ENCODE measurements around the gene PIK3CB.

The PIK3CB gene

DNA sequence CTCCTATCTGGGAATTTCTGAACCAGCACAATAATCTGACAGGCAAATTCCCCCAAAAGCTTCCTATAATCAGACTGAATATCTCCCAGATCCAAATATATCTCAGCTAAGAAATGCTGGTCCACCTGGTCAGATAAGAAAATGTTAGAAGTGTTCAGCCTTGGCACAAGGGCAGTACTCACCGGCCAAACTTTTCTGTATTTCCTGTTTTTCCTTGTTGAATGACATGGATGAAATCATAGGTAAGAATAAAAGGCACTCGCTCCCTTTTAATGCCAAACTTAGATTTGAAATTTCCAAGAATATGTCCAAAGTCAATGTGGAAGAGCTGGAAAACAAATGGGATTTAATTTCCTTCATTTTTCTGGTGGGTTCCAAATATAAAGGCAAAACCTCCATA is 177.2 kb downstream of the PIK3CB start:
- no peak for DNase-seq (ENCODE audit: low spot score)
- Histone ChIP-seq H3K4me2 (ENCODE audit: insufficient read depth, low read length, poor library complexity, severe bottlenecking) (no peak overlapping the region), H3K4ac (ENCODE audit: low read length) (no peak overlapping the region), H4K91ac (ENCODE audit: low read depth, low read length, poor library complexity) (no peak overlapping the region), H3K4me1 (ENCODE audit: control insufficient read depth in 2 of 2, insufficient read depth in 1 of 2, low read depth in 1 of 2, low read length in 2 of 2) (no peaks in the 10 kb centered on the region), H2BK12ac (ENCODE audit: low read length) (no peak overlapping the region), H3K9me3 (replicated peaks in 1 of 2; ENCODE audit: control insufficient read depth in 2 of 2, insufficient read depth in 1 of 2, low read depth in 1 of 2, low read length in 2 of 2) (no peaks in the 10 kb centered on the region), H2BK120ac (ENCODE audit: low read depth, low read length) (no peak overlapping the region), H2BK5ac (ENCODE audit: low read length) (no peak overlapping the region), H3K27ac (replicated peaks; ENCODE audit: low read length) (no peak overlapping the region), H3K14ac (ENCODE audit: low read length) (no peak overlapping the region), H3K18ac (ENCODE audit: low read length) (no peak overlapping the region), H2AFZ (ENCODE audit: low read length) (no peak overlapping the region), H3K27me3 (ENCODE audit: control insufficient read depth in 3 of 3, insufficient read depth in 3 of 3, low read depth in 1 of 3, low read length in 3 of 3) (no peaks in the 10 kb centered on the region), H3K4me3 (ENCODE audit: low read length in 2 of 2) (no peak overlapping the region), H3K79me1 (ENCODE audit: low read depth, low read length) (no peaks in the 10 kb centered on the region), H3K9ac (ENCODE audit: low read depth, low read length, poor library complexity) (no peak overlapping the region), H3K36me3 (replicated peaks in 1 of 2; ENCODE audit: control insufficient read depth in 2 of 2, insufficient read depth in 2 of 2, low read length in 2 of 2) (peaks cover 6 to 43% of the 10 kb centered on the region in 2 donors), H3K23ac (ENCODE audit: low read depth, low read length, poor library complexity) (no peak overlapping the region), H2BK15ac (ENCODE audit: low read length) (no peak overlapping the region), H4K8ac (ENCODE audit: low read depth, low read length) (no peak overlapping the region), H2AK5ac (ENCODE audit: low read depth, low read length) (no peak overlapping the region)
- no CpG with 5 or more reads among the region's 2 CpGs for WGBS, 2 donors (ENCODE audit: extremely low coverage in 2 of 2, insufficient read length in 2 of 2, insufficient replicate concordance in 1 of 2)

DNA sequence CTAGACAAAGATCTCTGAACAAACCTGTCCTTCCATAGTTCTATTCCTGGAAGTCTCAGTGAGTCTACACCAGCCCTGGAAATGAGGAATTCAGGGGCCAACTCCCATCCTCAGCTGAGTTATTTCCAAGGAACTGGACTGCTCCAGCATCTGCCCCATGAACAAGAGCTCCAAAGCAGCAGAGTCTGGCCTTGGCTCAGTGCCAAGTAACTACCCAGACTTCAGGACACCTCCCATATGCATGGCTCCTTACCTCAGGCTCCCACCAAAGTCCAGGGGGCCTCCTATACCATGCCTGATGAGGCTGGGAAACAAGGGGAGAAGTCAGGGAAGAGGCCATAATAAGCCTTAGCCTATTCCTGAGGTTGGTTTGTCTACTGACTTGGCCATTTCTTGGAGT is 181.2 kb downstream of the PIK3CB start:
- H3K18ac ChIP-seq (ENCODE audit: low read length): no peak overlapping the region

DNA sequence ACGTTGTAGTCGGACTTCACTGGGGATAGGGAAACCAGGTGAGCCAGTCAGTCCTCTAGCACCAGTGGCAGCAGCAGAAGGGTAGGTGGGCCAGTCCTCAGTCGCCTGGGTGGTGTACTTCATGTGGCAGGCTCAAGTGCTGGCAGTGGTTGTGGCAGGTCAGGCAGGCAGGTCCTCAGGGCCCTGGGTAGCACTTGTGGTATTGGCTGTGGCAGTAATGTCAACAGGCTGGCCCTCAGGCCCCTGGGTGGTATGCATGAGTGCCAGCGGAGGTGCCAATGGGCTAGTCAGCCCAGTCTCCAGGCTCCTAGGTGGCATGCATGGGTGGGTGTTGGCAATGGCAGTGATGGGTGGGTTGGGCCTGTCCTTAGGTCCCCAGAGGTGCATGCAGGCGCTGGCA is 185.6 kb downstream of the PIK3CB start:
- Histone ChIP-seq H3K79me1 (ENCODE audit: low read depth, low read length) (no peaks in the 10 kb centered on the region), H3K14ac (ENCODE audit: low read length) (no peak overlapping the region), H4K8ac (ENCODE audit: low read depth, low read length) (peak overlapping the region; percentile 44), H4K91ac (ENCODE audit: low read depth, low read length, poor library complexity) (no peak overlapping the region), H2BK15ac (ENCODE audit: low read length) (no peak overlapping the region), H3K23ac (ENCODE audit: low read depth, low read length, poor library complexity) (no peak overlapping the region), H2BK5ac (ENCODE audit: low read length) (no peak overlapping the region), H3K4ac (ENCODE audit: low read length) (no peak overlapping the region), H3K27ac (replicated peaks; ENCODE audit: low read length) (no peak overlapping the region), H2BK120ac (ENCODE audit: low read depth, low read length) (no peak overlapping the region), H2BK12ac (ENCODE audit: low read length) (no peak overlapping the region), H3K4me2 (ENCODE audit: insufficient read depth, low read length, poor library complexity, severe bottlenecking) (no peak overlapping the region), H3K18ac (ENCODE audit: low read length) (no peak overlapping the region), H3K27me3 (ENCODE audit: control insufficient read depth in 3 of 3, insufficient read depth in 3 of 3, low read depth in 1 of 3, low read length in 3 of 3) (no peaks in the 10 kb centered on the region), H3K4me1 (ENCODE audit: control insufficient read depth in 2 of 2, insufficient read depth in 1 of 2, low read depth in 1 of 2, low read length in 2 of 2) (no peaks in the 10 kb centered on the region), H3K4me3 (ENCODE audit: low read length in 2 of 2) (peak overlapping the region in 1 of 2 donors; percentile 52), H2AFZ (ENCODE audit: low read length) (no peak overlapping the region), H3K9me3 (replicated peaks in 1 of 2; ENCODE audit: control insufficient read depth in 2 of 2, insufficient read depth in 1 of 2, low read depth in 1 of 2, low read length in 2 of 2) (peaks cover 13 to 27% of the 10 kb centered on the region in 2 donors), H3K36me3 (replicated peaks in 1 of 2; ENCODE audit: control insufficient read depth in 2 of 2, insufficient read depth in 2 of 2, low read length in 2 of 2) (peaks cover 16 to 31% of the 10 kb centered on the region in 2 donors), H2AK5ac (ENCODE audit: low read depth, low read length) (no peak overlapping the region), H3K9ac (ENCODE audit: low read depth, low read length, poor library complexity) (no peak overlapping the region)
- WGBS, 2 donors (ENCODE audit: extremely low coverage in 2 of 2, insufficient read length in 2 of 2, insufficient replicate concordance in 1 of 2): no CpG with 5 or more reads among the region's 5 CpGs
- DNase-seq (ENCODE audit: low spot score): no peak

More for the DNA sequence above, 181.2 kb downstream of the PIK3CB start:
- Histone ChIP-seq H3K4me3 (ENCODE audit: low read length in 2 of 2) (no peak overlapping the region), H3K4me2 (ENCODE audit: insufficient read depth, low read length, poor library complexity, severe bottlenecking) (no peak overlapping the region), H4K91ac (ENCODE audit: low read depth, low read length, poor library complexity) (no peak overlapping the region), H2AFZ (ENCODE audit: low read length) (no peak overlapping the region), H3K4me1 (ENCODE audit: control insufficient read depth in 2 of 2, insufficient read depth in 1 of 2, low read depth in 1 of 2, low read length in 2 of 2) (no peaks in the 10 kb centered on the region), H3K79me1 (ENCODE audit: low read depth, low read length) (no peaks in the 10 kb centered on the region), H3K27me3 (ENCODE audit: control insufficient read depth in 3 of 3, insufficient read depth in 3 of 3, low read depth in 1 of 3, low read length in 3 of 3) (no peaks in the 10 kb centered on the region), H2BK12ac (ENCODE audit: low read length) (no peak overlapping the region), H2BK120ac (ENCODE audit: low read depth, low read length) (no peak overlapping the region), H2BK15ac (ENCODE audit: low read length) (no peak overlapping the region), H3K9ac (ENCODE audit: low read depth, low read length, poor library complexity) (no peak overlapping the region), H2AK5ac (ENCODE audit: low read depth, low read length) (no peak overlapping the region), H4K8ac (ENCODE audit: low read depth, low read length) (no peak overlapping the region), H3K14ac (ENCODE audit: low read length) (no peak overlapping the region), H2BK5ac (ENCODE audit: low read length) (no peak overlapping the region), H3K23ac (ENCODE audit: low read depth, low read length, poor library complexity) (no peak overlapping the region), H3K4ac (ENCODE audit: low read length) (no peak overlapping the region), H3K27ac (replicated peaks; ENCODE audit: low read length) (no peak overlapping the region), H3K36me3 (replicated peaks in 1 of 2; ENCODE audit: control insufficient read depth in 2 of 2, insufficient read depth in 2 of 2, low read length in 2 of 2) (peaks cover 19 to 65% of the 10 kb centered on the region in 2 donors), H3K9me3 (replicated peaks in 1 of 2; ENCODE audit: control insufficient read depth in 2 of 2, insufficient read depth in 1 of 2, low read depth in 1 of 2, low read length in 2 of 2) (peaks cover 13 to 17% of the 10 kb centered on the region in 2 donors)
- DNase-seq (ENCODE audit: low spot score): no peak

DNA sequence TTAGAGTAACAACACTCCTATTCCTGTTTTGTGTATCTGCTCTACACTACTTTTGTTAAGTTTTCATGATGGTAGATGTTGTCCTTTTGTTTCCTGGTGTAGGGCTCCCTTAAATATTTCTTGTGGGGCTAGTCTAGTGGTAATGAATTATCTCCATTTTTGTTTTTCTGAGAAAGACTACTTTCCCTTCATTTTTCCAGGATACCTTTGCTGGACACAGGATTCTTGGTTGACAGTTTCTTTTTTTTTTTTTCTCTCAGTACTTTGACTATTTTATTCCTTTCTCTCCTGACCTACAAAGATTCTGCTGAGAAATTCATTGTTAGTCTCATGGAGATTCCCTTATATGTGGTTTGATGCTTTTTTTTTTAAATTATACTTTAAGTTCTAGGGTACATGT is 188.2 kb downstream of the PIK3CB start:
- Histone ChIP-seq H4K91ac (ENCODE audit: low read depth, low read length, poor library complexity) (no peak overlapping the region), H3K23ac (ENCODE audit: low read depth, low read length, poor library complexity) (no peak overlapping the region), H3K4ac (ENCODE audit: low read length) (no peak overlapping the region), H3K9me3 (replicated peaks in 1 of 2; ENCODE audit: control insufficient read depth in 2 of 2, insufficient read depth in 1 of 2, low read depth in 1 of 2, low read length in 2 of 2) (peaks cover 13 to 35% of the 10 kb centered on the region in 2 donors), H3K18ac (ENCODE audit: low read length) (no peak overlapping the region), H2BK12ac (ENCODE audit: low read length) (no peak overlapping the region), H2AFZ (ENCODE audit: low read length) (no peak overlapping the region), H2BK120ac (ENCODE audit: low read depth, low read length) (no peak overlapping the region), H2BK15ac (ENCODE audit: low read length) (no peak overlapping the region), H3K4me2 (ENCODE audit: insufficient read depth, low read length, poor library complexity, severe bottlenecking) (no peak overlapping the region), H3K14ac (ENCODE audit: low read length) (no peak overlapping the region), H3K79me1 (ENCODE audit: low read depth, low read length) (no peaks in the 10 kb centered on the region), H3K9ac (ENCODE audit: low read depth, low read length, poor library complexity) (no peak overlapping the region), H2BK5ac (ENCODE audit: low read length) (no peak overlapping the region), H3K27me3 (ENCODE audit: control insufficient read depth in 3 of 3, insufficient read depth in 3 of 3, low read depth in 1 of 3, low read length in 3 of 3) (no peaks in the 10 kb centered on the region), H3K4me1 (ENCODE audit: control insufficient read depth in 2 of 2, insufficient read depth in 1 of 2, low read depth in 1 of 2, low read length in 2 of 2) (no peaks in the 10 kb centered on the region), H4K8ac (ENCODE audit: low read depth, low read length) (no peak overlapping the region), H3K4me3 (ENCODE audit: low read length in 2 of 2) (no peak overlapping the region), H3K36me3 (replicated peaks in 1 of 2; ENCODE audit: control insufficient read depth in 2 of 2, insufficient read depth in 2 of 2, low read length in 2 of 2) (peaks cover 13 to 22% of the 10 kb centered on the region in 2 donors), H3K27ac (replicated peaks; ENCODE audit: low read length) (no peak overlapping the region), H2AK5ac (ENCODE audit: low read depth, low read length) (no peak overlapping the region)
- DNase-seq (ENCODE audit: low spot score): no peak

Measured in neuronal stem cell (in vitro differentiated cells).